ENCODE results near the gene CNTNAP5.

CNTNAP5 gene

DNA sequence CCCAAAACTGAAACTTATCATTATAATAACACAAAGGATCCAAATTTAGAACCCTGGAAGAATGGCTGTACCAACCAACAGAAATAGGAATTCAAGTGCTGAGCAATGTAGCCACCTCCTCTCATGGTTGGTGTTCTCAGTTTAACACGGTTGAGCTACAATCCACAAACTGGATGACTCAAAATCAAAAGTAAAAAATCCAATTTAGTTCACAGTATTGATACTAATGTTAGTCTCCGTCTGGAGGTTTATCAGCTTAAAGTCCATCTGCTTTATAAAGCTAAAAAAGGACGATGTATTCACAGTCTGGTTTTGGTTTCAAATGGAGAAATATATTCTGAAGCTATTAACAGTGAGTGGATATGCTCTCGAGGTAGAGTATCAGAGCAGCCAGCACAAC, 40.5 kb downstream of the CNTNAP5 start:
- DNase-seq, result no peak

DNA sequence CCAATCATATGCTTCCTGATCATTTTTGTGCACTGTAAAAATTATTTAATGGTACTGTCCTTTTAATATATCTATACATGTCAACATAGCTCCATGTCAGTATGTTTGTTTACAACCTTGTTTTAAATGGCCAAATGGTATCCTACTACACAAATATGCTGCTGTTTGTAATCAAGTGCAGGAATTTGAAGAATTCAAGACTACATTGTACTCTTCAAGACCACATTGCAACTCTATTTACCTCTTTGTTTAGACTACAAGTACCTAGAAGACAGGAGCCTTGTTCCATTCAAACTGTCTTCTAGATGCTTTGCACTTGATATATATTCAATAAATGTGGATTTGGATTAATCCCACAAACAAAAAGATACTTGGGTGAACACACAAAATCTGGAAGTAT, 41.7 kb downstream of the CNTNAP5 start:
- no peak for DNase-seq

DNA sequence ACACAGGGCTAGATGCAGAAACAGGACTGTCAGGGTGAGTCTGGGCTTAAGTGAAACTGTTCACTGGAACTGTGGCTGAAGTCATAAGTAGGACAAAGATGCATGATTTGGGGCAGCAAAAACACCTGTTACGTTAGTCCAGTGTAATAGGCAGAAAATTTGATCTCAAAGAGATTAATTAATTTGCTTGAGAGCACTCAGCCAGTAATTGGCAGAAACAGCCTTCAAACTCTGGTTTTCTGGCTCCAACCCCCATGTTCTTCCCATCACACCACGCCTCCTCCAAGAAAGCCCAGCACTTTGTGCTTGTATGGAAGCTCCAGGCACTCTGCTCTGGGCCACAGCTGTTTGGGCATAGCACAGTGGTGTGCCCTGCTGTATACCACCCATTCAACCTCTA, 54.0 kb downstream of the CNTNAP5 start:
- DNase-seq, result no peak

DNA sequence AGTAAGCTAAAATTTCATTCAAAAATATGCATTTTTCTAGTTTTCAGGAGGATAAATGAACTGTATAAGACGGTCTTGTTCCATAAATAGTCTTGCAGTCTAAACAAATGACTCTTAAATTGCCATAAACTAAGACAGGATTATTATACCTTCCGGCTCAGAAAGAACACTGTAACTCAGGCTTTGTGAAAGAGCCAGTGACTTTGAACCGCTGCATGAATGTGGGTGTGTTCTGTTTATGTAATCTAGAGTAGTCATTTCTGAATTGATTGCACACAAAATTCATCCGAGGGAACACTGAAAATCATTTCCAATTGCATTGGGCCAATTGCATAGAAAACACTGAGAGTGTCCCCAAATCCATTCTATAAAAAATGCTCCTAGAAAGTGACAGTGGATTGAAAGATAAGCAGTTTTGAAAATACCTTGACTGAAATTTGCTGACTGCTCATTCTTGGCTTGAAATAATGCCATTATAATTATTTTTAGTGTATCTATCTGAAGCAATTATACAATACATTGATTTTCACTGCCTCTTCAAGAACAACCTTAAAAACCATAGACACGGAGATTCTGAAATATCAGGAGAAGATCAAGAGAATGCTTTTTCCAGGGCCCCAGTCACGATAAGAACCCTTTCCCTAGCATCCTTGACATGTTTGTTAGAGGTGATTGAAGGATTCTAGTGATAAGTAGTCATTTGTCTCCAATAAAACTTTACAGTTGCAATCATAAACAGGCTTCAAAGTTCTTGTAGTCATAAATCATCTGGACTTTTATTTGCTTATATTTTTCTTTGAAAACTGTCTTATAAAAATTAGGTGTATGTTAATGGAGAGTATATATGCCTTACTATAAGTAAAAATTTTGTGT, 55.4 kb downstream of the CNTNAP5 start:
- no peak for DNase-seq

DNA sequence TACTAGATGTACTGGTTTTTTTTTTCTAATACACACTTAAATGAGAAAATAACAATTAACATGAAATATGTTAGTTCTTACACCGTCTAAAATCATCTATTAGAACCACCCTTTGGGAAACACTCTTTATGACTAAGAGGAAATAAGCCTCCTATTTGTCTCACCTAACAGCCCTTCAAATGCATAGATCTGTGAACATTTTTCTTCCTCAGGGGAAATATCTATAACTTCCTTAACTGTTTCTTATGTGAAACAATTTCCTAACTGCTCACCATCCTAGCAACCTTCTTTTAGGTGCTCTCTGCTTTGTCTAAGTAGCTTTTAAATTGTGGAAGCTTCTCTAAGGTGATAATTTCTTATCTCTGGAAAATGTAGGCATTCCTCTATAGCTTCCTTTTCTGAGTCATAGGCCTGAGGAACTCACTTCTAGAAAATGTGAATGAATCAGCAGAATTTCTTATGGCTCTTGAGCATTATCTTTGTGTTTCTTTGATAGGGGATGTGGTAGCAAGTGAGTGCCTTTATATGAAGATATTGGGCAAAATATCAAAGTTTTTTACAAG, 56.1 kb downstream of the CNTNAP5 start:
- DNase-seq, result no peak

DNA sequence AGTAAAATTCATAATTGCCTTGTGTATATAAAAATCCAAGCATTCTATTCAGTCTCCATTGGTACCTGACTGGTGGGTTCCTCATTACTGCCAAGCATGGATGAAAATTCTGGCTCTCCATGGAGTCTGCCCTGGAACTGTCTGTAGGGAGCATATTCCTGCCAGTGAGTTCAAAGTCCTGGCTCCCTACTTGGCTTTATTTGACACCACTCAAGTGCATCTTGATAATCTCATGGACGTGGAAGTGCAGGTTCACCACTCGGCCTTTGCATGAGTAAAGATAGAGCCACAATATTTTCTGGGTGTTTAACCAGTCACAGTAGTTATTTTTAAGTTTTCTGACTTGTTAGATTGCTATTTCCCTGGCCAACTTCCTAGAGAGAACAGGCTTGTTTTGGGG, 63.5 kb downstream of the CNTNAP5 start:
- no peak for DNase-seq

DNA sequence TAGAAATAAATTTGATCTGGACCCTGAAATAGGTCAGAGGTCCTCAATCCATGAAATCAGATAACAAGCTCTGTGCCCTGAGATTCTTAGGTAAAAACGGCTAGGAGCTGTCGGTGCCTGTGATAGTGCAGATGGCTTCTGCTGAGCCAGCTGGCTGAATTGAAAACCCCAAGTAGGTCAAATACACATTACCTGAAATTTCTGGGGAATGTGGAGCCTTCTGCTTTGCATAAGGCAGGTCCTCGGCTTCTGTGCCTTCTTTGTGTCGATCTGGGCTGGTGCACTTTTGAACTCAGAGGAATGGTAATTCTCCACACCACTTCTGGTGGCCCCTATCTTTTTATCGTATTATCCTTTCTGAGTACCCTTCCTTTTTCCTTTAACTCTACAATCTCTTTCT, 66.6 kb downstream of the CNTNAP5 start:
- DNase-seq, result no peak

DNA sequence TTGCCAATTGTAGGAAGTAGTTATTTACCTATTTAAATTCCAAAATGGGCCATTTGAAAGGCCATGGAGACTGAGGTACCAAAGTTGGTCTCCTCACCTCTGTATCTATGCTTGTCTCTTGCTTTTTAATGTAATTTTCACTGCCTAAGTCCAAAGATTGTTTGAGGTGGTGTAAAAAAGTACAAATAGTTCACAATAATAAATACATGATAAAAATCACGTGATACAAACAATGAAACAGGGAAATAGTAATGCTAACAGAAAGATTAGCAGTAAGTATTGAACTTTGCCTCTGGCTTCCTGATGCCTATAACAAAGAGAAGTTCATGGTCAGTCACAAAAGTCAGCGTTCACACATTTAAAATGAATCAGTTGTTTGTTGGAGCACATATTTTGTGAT, 67.6 kb downstream of the CNTNAP5 start:
- DNase-seq, result no peak

DNA sequence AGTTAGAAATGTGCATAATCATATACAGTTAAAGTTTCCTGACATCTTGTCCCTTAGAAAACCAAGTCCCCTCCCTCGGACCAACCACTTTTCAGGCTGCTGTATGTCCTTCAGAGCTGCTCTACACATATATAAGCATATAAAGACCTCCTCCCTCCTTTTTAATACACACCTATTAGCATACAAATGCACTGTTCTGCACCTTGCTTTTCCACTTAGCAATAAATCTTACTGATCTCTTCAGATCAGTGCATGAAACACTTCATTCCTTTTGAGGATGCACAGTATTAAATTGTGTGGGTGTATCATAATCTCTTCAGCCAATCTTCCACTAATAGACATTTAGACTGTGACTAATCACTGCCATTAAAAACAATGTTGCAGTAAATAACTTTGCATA, 79.8 kb downstream of the CNTNAP5 start:
- DNase-seq, result no peak

DNA sequence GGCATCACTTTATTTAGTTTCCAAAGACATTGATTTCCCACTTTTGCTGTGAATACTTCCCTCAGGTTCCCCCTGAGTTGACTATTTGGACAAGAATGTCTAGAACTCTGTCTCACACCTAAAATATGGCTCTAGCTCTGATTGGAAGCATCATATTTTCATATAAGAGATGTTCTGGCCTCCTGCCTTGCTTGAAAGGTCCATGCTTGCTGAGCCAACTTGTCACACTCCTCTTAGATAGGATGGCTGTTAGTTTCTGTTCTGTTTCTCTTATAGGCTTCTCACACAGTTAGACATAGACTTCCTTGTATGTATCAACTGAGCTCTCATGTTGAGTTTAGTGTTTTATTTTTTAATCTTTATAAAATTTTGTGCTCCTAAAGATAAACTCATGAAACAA, 87.1 kb downstream of the CNTNAP5 start:
- no peak for DNase-seq

DNA sequence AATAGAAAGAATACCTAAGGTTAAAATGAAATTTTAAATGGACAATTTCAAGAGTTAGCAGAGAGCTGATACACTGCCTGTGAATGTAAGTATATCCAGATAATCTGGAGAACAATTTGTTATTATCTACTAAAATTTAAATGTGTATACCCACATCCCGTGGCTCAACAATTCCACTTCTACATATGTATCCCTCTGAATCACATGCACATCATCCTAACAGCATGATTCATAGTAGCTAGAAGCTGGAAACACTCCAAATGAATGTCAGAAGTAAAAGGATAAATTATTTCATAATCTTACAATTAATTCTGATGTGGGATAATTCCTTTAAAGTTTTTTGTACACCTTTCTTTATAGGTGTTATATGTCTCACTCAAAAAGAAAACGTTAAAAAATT, 87.9 kb downstream of the CNTNAP5 start:
- no peak for DNase-seq

DNA sequence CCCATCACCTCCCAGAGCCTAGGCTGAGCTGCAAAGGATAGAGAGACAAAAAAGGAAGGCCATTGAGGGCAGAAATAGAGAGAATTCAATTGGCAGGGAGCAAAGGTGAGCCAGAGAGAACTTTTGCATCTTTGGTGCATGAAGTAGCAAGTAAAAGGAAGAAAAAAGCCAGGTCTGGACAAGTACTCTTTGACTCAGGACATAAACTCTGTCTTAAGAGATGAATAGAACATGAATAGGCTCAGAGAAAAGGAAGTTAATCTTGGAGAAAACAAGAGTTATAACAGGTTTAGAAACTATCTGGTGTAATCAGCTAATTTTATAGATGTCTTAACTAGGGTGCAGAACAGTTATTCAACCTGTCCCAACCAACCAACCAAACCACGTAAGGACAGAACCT, 95.2 kb downstream of the CNTNAP5 start:
- no peak for DNase-seq

DNA sequence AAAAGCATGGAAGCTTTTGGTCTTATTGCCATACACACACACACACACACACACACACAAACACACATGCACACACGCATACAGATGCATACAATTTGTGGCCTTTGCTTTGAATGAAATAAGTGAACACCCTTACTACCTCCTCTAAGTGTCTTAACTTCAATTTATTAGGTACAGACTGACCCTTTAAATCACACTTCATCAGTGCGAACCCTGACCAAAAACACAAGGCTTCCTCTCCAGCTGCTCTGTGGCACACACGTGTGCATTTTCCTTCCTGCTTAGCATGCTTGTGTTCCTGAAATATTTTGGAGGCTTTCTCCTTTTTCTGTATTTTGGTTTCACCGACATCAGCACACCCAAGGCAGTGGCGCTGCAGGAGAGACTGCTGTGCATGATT, 96.0 kb downstream of the CNTNAP5 start:
- no peak for DNase-seq

DNA sequence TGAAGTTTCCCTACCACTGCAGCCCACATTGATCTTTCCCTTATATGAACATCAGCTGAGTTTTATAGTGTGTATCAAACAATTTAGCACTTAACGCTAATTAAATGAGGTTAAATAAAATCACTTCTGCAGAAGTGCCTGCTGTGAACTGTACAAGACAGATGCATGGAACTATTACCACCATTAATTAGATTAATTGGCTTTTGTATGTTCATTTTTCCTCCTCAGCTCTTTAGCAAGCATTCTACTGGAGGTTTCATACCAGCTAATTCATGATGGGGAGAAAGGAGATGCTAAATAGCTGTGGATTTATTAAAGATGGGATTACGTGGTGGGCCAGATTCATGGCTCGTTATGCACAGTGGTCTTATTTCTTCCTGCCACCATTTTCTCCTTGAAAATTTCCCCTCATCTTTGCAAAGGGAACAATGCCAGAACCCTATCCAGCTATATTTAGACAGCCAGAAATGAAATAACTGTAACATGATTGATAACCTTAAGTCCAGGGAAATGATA, 96.7 kb downstream of the CNTNAP5 start:
- DNase-seq, result no peak

DNA sequence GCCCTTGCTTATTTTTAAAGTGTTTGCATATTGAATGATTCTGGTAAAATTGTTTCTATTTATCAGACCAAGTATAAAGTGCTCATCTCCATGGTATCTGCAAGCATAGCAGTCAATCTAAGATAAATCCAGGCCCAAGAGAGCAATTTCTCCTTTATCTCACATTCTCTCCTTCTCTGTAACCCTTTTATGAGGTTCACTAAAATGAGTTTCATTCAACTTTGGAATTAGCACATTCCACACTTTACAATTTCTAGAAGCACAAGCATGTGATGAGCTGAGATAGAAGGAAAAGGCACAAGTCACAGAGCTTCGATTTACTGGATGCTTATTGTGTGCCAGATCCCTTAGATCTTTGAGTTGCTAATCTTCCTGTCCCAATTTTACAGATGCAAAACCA, 97.3 kb downstream of the CNTNAP5 start:
- no peak for DNase-seq

DNA sequence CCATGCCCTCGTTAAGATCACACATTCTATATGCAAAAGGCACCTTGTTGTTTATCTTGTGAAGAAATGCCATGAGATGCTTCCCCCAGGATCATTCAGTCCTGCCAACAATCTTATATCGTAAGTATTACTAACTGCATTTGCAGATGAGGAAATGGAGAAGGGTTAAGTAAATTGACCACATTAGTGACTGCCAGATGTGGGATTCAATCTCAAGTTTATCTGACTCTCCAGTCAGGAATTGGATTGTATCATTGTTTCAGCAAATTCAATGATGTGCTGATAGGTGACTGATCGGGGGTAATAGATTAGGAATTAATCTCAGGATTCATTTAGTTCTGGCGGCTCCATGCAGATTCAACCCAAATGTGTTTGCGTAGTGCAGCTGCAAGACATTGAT, 106.2 kb downstream of the CNTNAP5 start:
- no peak for DNase-seq

DNA sequence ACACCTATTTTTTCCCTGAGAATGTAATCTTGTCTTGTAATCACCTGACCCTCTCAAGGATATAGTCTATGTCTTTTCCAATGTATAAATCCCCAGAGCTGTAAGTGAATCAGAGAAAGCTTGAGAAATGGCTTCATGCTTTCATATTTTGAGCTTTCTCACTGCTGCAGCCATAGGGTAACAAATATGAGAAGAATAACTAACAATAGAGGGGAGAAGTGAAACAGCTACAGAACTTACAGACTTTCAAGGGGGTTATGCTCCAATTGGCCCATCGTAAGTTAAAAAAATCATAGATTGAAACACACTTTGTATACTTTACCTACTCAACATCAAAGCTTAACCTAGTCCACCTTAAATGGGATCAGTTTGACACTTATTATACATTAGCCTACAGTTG, 111.0 kb downstream of the CNTNAP5 start:
- DNase-seq, result no peak

DNA sequence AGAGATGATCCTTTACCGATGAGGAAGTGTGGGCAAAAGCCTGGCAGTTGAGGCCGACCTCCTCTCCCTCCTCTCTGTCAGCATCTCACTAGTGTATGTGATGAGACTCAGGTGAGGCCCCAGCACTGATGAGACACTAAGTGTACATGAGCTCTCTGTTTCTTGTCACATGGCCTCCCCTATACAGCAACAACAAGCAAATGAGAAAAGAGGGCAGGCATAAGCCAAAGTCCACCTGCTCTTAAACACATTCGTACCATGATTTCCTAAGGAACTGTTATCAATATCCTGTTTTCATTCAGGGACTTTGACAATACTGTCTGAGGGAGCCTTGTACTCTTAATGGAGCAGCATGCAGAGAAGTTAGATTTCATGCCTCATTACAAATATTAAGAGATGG, 113.0 kb downstream of the CNTNAP5 start:
- DNase-seq, result no peak

DNA sequence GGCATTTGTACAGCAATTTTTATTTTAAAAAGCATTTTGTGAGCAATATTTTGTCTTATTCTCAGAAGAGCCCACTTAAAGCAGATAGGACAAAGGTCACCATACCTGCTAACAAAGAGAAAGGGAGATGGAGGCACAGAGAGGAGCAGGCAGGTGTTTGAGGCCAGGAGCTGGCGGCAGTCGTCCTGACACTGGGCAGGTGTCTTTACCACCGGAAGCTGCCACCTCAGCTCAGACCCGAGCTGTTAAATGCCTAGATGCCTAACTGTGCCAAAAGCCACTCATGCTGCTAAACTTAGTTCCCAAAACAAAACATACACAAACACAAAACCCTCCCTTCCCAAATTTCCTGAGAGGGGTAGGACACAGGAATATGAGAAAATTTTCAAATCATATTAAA, 120.9 kb downstream of the CNTNAP5 start:
- DNase-seq, result no peak

DNA sequence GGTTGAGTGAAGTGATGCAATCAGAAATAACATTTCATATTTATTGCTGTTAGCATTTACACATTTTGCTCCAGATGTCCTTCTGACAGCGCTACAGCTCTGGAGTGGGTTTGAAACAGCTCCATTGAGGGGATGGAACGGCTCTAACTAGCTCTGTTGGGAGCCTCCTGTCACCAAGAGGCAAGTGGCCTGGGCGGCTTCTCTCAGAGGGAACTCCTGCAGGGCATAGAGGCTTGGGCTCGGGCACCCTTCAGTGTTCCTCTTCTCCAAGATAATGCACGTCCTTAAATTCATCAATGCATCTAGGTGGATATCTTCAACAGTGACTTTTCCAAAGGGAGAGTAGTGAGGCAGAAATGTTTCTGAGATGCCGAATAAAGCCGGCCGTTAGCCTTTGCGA, 122.5 kb downstream of the CNTNAP5 start:
- DNase-seq, result no peak

DNA sequence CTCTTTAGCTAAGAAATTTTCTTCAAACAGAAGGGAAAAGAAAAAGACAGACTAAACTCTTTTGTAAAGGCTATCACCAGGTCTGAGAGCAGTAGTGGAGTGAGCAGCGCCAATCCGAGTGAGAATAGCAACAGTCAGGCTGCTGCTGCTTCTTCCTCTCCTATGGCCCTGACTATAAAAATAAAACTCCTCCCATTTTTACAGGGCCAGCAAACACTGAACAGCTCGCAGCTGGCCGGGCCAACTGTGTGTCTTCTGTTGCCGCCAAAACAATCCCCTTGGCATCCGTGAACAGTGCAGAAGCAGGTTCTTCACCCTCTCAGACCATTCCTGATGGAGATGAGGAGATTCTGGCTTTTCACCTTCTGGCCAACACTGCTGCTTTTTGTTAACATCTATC, 124.5 kb downstream of the CNTNAP5 start:
- no peak for DNase-seq

DNA sequence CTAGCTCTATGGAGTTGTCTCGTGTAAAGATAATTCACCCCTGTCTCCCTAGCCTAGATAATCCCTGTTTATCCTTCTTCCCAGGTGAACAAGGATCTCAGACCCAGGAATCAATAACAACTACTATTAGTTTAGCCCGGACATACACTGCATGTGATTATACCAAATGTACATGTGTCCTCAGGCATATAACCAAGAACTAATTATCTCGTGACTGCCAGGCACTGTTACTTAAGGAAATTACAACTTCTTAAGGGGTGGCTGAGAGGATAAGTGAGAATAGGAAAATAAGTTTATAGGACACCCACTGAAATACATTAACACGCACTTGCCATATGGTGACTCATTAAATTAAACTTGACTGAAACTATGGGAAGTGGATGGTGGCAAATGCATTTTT, 126.6 kb downstream of the CNTNAP5 start:
- DNase-seq, result no peak

DNA sequence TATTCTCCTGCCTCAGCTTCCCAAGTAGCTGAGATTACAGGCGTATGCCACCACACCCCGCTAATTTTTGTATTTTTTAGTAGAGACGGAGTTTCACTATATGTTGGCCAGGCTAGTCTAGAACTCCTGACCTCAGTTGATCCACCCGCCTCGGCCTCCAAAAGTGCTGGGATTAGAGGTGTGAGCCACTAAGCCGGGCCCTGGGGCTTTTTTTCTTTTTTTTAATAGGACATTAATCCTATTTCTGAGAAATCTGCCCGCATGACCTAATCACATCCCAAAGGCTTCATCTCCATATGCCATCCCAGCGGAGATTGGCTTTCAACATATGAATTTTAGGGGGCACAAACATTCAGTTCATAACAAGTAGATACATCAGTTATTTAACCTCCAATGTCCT, 128.6 kb downstream of the CNTNAP5 start:
- DNase-seq, result no peak

DNA sequence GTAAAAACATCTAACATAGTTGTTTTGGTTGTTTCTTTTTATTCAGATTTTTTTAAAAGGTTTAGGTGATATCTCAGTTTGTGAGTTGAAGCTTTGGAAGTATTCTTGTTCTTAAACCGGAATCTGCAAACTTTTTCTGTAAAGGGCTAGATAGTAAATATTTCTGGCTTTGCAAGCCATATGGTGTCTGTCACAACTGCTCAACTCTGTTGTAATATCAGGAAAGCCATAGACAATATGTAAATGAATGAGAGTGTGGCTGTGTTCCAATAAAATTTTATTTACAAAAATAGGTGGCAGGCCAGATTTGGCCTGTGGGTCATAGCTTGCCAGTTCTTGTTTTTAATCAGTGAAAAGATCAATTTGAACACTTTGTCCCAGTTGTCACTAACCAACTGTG, 134.1 kb downstream of the CNTNAP5 start:
- no peak for DNase-seq

DNA sequence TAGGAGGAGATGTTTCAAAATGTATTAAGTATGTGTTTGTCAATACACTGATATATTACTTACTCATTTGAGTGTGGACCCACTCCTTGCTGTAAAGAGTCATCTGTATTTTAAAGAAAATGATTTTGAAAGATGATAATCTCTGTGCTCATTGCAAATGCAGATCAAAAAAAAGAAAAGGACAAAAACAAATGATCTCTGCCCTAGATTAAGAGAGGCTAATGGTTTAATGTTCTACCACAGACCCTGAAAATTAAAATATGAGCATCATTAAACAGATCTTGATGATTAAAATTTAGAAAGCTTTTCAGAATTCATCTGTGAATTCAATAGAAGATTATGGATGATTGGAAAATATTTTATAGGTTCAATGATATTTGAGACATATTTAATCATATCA, 136.5 kb downstream of the CNTNAP5 start:
- DNase-seq, result no peak

Data from activated CD8-positive, alpha-beta memory T cell treated with anti-CD3 and anti-CD28 coated beads for 24 hours (primary cell).